OCI-LY7 (cell line): ENCODE results near the gene CREB1.

Experiments
- EZH2phosphoT487 ChIP-seq: fragments of 200-600 bp; sonication (generic); IDR thresholded peaks from 2 replicates; pipeline ENCODE4 v1.6.1; 2018; ENCODE audit warnings: low read depth, borderline replicate concordance, mild to moderate bottlenecking, mixed run types, antibody characterized with exemption, low read length, moderate library complexity, mixed read lengths
- TF ChIP-seq, protein P1 (sequence below): fragments of 200-600 bp; sonication (generic); conservative IDR thresholded peaks from 2 replicates; pipeline ENCODE4 v1.5.1; 2014; ENCODE audit warnings: mild to moderate bottlenecking, antibody characterized with exemption, low read length, moderate library complexity, mixed read lengths

GRCh38 chr2:207483066-207483465 is 46.7 kb upstream of the CREB1 start:
- TF ChIP-seq, protein P1, sequence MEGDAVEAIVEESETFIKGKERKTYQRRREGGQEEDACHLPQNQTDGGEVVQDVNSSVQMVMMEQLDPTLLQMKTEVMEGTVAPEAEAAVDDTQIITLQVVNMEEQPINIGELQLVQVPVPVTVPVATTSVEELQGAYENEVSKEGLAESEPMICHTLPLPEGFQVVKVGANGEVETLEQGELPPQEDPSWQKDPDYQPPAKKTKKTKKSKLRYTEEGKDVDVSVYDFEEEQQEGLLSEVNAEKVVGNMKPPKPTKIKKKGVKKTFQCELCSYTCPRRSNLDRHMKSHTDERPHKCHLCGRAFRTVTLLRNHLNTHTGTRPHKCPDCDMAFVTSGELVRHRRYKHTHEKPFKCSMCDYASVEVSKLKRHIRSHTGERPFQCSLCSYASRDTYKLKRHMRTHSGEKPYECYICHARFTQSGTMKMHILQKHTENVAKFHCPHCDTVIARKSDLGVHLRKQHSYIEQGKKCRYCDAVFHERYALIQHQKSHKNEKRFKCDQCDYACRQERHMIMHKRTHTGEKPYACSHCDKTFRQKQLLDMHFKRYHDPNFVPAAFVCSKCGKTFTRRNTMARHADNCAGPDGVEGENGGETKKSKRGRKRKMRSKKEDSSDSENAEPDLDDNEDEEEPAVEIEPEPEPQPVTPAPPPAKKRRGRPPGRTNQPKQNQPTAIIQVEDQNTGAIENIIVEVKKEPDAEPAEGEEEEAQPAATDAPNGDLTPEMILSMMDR: no peak
- no peak for TF ChIP-seq EZH2phosphoT487
